Right renal pelvis (tissue), 4 donors: ENCODE data around the gene B3GALT4. TPM values are rescaled to one million over a fixed set of nuclear protein-coding genes. Genes with fewer than 3 reads are reported as not detected.

Experiments used
- polyA plus RNA-seq, 4 donors: library from polyadenylated mRNA; unstranded; fragments of 120-200 nt; gene quantifications; one replicate each; pipeline ENCODE4 v1.2.1, GENCODE V29; 2013; ENCODE audit not compliant: insufficient read length in 4 of 4

Gene B3GALT4
- polyA plus RNA-seq, 4 donors, result 4.2 to 5.8 (median 4.6) TPM

Other genes with a start within 250 kb of the B3GALT4 start
- 10 to 100 TPM; 17.9 to 37.0 (median 19.2) TPM for gene HLA-DPA1, start 203.5 kb upstream of the B3GALT4 start, polyA plus RNA-seq
- 10 to 100 TPM; 18.4 to 24.2 (median 21.3) TPM for gene HLA-DPB1, start 201.1 kb upstream of the B3GALT4 start, polyA plus RNA-seq
- gene COL11A2, start 84.7 kb upstream of the B3GALT4 start, polyA plus RNA-seq, result 1 to 10 TPM; 4.7 to 5.6 (median 5.4) TPM
- 10 to 100 TPM; 53.7 to 56.5 (median 54.3) TPM for gene RXRB, start 76.5 kb upstream of the B3GALT4 start, polyA plus RNA-seq
- 100 to 1,000 TPM; 102 to 118 (median 105) TPM for gene SLC39A7, start 76.3 kb upstream of the B3GALT4 start, polyA plus RNA-seq
- gene HSD17B8, start 72.5 kb upstream of the B3GALT4 start, polyA plus RNA-seq, result 10 to 100 TPM; 20.5 to 35.1 (median 26.7) TPM
- gene RING1, start 68.6 kb upstream of the B3GALT4 start, polyA plus RNA-seq, result 10 to 100 TPM; 51.5 to 64.6 (median 56.8) TPM
- 10 to 100 TPM; 64.3 to 81.7 (median 70.6) TPM for gene VPS52, start 5.2 kb upstream of the B3GALT4 start, polyA plus RNA-seq
- 1,000 to 10,000 TPM; 2,953 to 3,403 (median 3,031) TPM for gene RPS18, start 5.0 kb upstream of the B3GALT4 start, polyA plus RNA-seq
- 10 to 100 TPM; 59.9 to 72.6 (median 62.5) TPM for gene WDR46, start 12.1 kb downstream of the B3GALT4 start, polyA plus RNA-seq
- gene PFDN6, start 12.5 kb downstream of the B3GALT4 start, polyA plus RNA-seq, result 10 to 100 TPM; 64.2 to 78.3 (median 73.5) TPM
- 100 to 1,000 TPM in 3 of 4 donors, 10 to 100 TPM in 1; 98.4 to 122 (median 109) TPM for gene RGL2, start 21.8 kb downstream of the B3GALT4 start, polyA plus RNA-seq
- gene TAPBP, start 37.0 kb downstream of the B3GALT4 start, polyA plus RNA-seq, result 10 to 100 TPM; 31.8 to 43.1 (median 36.2) TPM
- gene ZBTB22, start 40.6 kb downstream of the B3GALT4 start, polyA plus RNA-seq, result 10 to 100 TPM; 23.9 to 26.2 (median 25.2) TPM
- 10 to 100 TPM; 52.3 to 58.4 (median 57.6) TPM for gene DAXX, start 45.8 kb downstream of the B3GALT4 start, polyA plus RNA-seq
- 10 to 100 TPM; 35.4 to 39.6 (median 38.3) TPM for gene KIFC1, start 114.7 kb downstream of the B3GALT4 start, polyA plus RNA-seq
- gene PHF1, start 133.9 kb downstream of the B3GALT4 start, polyA plus RNA-seq, result 10 to 100 TPM; 71.7 to 80.5 (median 73.3) TPM
- 100 to 1,000 TPM; 218 to 278 (median 226) TPM for gene CUTA, start 141.0 kb downstream of the B3GALT4 start, polyA plus RNA-seq
- 10 to 100 TPM; 25.8 to 33.9 (median 30.6) TPM for gene SYNGAP1, start 142.9 kb downstream of the B3GALT4 start, polyA plus RNA-seq
- gene ZBTB9, start 177.5 kb downstream of the B3GALT4 start, polyA plus RNA-seq, result 10 to 100 TPM; 15.3 to 18.0 (median 16.2) TPM